OCI-LY1 (cell line): ENCODE measurements around the gene SLC43A3.
"Not testable (repeated sequence)": the region's sequence is repeated elsewhere in the genome, so short reads cannot be mapped to it uniquely, and the experiment has no call there.

Source experiments
- H2AFZ ChIP-seq: fragments of 200-600 bp; sonication (generic), shearing (Covaris generic); 2 replicates; pipeline ENCODE4 v1.6.0; 2014; ENCODE audit warnings: antibody characterized with exemption, mild to moderate bottlenecking, low read length
- H3F3A ChIP-seq: fragments of 200-600 bp; sonication (generic), shearing (Covaris generic); 2 replicates; pipeline ENCODE4 v1.6.0; 2014; ENCODE audit warnings: mild to moderate bottlenecking, antibody characterized with exemption, low read length, moderate library complexity; ENCODE audit not compliant: insufficient read depth
- H3K27ac ChIP-seq: fragments of 200-600 bp; sonication (generic); 2 replicates; pipeline ENCODE4 v1.5.1; 2014; ENCODE audit warnings: low read length, mixed run types, mild to moderate bottlenecking, low read depth; ENCODE audit not compliant: poor library complexity, severe bottlenecking
- H3K27me3 ChIP-seq: fragments of 200-600 bp; sonication (generic); 2 replicates; pipeline ENCODE4 v1.6.0; 2014; ENCODE audit warnings: antibody characterized with exemption, mild to moderate bottlenecking, low read length, moderate library complexity; ENCODE audit not compliant: insufficient read depth
- H3K36me3 ChIP-seq: fragments of 200-600 bp; sonication (generic); 2 replicates; pipeline ENCODE4 v1.6.1; 2014; ENCODE audit warnings: mild to moderate bottlenecking, antibody characterized with exemption, low read length, moderate library complexity, mixed read lengths; ENCODE audit not compliant: insufficient read depth
- H3K4me1 ChIP-seq: fragments of 200-600 bp; sonication (generic); 2 replicates; pipeline ENCODE4 v1.5.1; 2014; ENCODE audit warnings: mild to moderate bottlenecking, low read length, moderate library complexity; ENCODE audit not compliant: insufficient read depth, severe bottlenecking
- H3K4me2 ChIP-seq: fragments of 200-600 bp; sonication (generic), shearing (Covaris generic); 2 replicates; pipeline ENCODE4 v1.6.1; 2014; ENCODE audit warnings: low read length
- H3K4me3 ChIP-seq: fragments of 200-600 bp; sonication (generic); 2 replicates; pipeline ENCODE4 v1.5.1; 2014; ENCODE audit warnings: low read length, low read depth, mild to moderate bottlenecking, mixed read lengths; ENCODE audit not compliant: poor library complexity, severe bottlenecking
- H3K79me2 ChIP-seq: fragments of 200-600 bp; shearing (Covaris generic); 2 replicates; pipeline ENCODE4 v1.6.1; 2016; ENCODE audit warnings: mixed run types, low read length, mixed read lengths; ENCODE audit not compliant: insufficient read depth
- H3K9ac ChIP-seq: fragments of 200-600 bp; sonication (generic), shearing (Covaris generic); 2 replicates; pipeline ENCODE4 v1.6.1; 2014; ENCODE audit warnings: mild to moderate bottlenecking, low read length, mixed read lengths
- H3K9me2 ChIP-seq: fragments of 200-600 bp; sonication (generic), shearing (Covaris generic); 2 replicates; pipeline ENCODE4 v1.6.1; 2014; ENCODE audit warnings: low read depth, mild to moderate bottlenecking, low read length, mixed read lengths
- H3K9me3 ChIP-seq: fragments of 200-600 bp; shearing (Covaris generic); 2 replicates; pipeline ENCODE4 v1.6.1; 2014; ENCODE audit warnings: low read length, mixed read lengths
- H4K20me1 ChIP-seq: fragments of 200-600 bp; sonication (generic), shearing (Covaris generic); 2 replicates; pipeline ENCODE4 v1.6.0; 2016; ENCODE audit warnings: mild to moderate bottlenecking, low read length; ENCODE audit not compliant: insufficient read depth
- CTCF ChIP-seq: fragments of 200-600 bp; sonication (generic), shearing (Covaris generic); IDR thresholded peaks from 2 replicates; pipeline ENCODE4 v1.5.1; 2017; ENCODE audit warnings: mild to moderate bottlenecking, antibody characterized with exemption, low read length, moderate library complexity, mixed read lengths
- EZH2 ChIP-seq: fragments of 200-600 bp; sonication (generic), shearing (Covaris generic); IDR thresholded peaks from 2 replicates; pipeline ENCODE4 v1.8.0; 2017; ENCODE audit warnings: borderline replicate concordance, mixed run types, mild to moderate bottlenecking, antibody characterized with exemption, low read length, moderate library complexity, mixed read lengths

Gene SLC43A3

GRCh38 chr11:57406337-57406904, 20.5 kb downstream of the SLC43A3 start:
- Histone ChIP-seq H3K9me2 (no peaks in the 10 kb centered on the region), H3K27me3 (no peaks in the 10 kb centered on the region), H3K9me3 (no peaks in the 10 kb centered on the region), H3K36me3 (peaks cover 62% of the 10 kb centered on the region), H4K20me1 (no peaks in the 10 kb centered on the region), H3K4me3 (no peak overlapping the region), H3K79me2 (no peaks in the 10 kb centered on the region), H2AFZ (no peak overlapping the region), H3K4me1 (no peaks in the 10 kb centered on the region), H3K9ac (no peak overlapping the region), H3F3A (no peaks in the 10 kb centered on the region), H3K27ac (no peak overlapping the region), H3K4me2 (no peak overlapping the region)
- no peak for TF ChIP-seq CTCF
- no peak for TF ChIP-seq EZH2

- no peaks in the 10 kb centered on the region for H3K27me3 ChIP-seq
- H2AFZ ChIP-seq, result no peak overlapping the region
- H4K20me1 ChIP-seq, result no peaks in the 10 kb centered on the region
- H3K36me3 ChIP-seq, result peaks cover 52% of the 10 kb centered on the region
- no peak for TF ChIP-seq EZH2
- TF ChIP-seq CTCF, result no peak
- no peaks in the 10 kb centered on the region for H3K9me3 ChIP-seq
- H3K9me2 ChIP-seq, result no peaks in the 10 kb centered on the region
- no peaks in the 10 kb centered on the region for H3K79me2 ChIP-seq
- H3K4me2 ChIP-seq, result no peak overlapping the region
- no peak overlapping the region for H3K9ac ChIP-seq
- H3F3A ChIP-seq, result no peaks in the 10 kb centered on the region
- H3K4me1 ChIP-seq, result no peaks in the 10 kb centered on the region
- H3K27ac ChIP-seq, result no peak overlapping the region
- no peak overlapping the region for H3K4me3 ChIP-seq
Measured at GRCh38 chr11:57405271-57405860, 21.6 kb downstream of the SLC43A3 start.

GRCh38 chr11:57403802-57404147, 23.1 kb downstream of the SLC43A3 start:
- Histone ChIP-seq H3K79me2 (no peaks in the 10 kb centered on the region), H3K4me2 (no peak overlapping the region), H3K9me3 (no peaks in the 10 kb centered on the region), H3K36me3 (peaks cover 36% of the 10 kb centered on the region), H3F3A (no peaks in the 10 kb centered on the region), H3K27me3 (no peaks in the 10 kb centered on the region), H3K9me2 (no peaks in the 10 kb centered on the region), H2AFZ (no peak overlapping the region), H4K20me1 (no peaks in the 10 kb centered on the region), H3K4me3 (no peak overlapping the region), H3K27ac (no peak overlapping the region), H3K9ac (no peak overlapping the region), H3K4me1 (no peaks in the 10 kb centered on the region)
- TF ChIP-seq EZH2 (no peak), CTCF (no peak)

GRCh38 chr11:57403003-57403801, 23.7 kb downstream of the SLC43A3 start:
- peaks cover 30% of the 10 kb centered on the region for H3K36me3 ChIP-seq
- H3K9ac ChIP-seq, H3K4me1 ChIP-seq, H3K27me3 ChIP-seq, H3K79me2 ChIP-seq, H3K9me3 ChIP-seq, H3K27ac ChIP-seq, H2AFZ ChIP-seq, H4K20me1 ChIP-seq, H3K9me2 ChIP-seq, H3K4me2 ChIP-seq, H3K4me3 ChIP-seq, H3F3A ChIP-seq: not testable (repeated sequence)
